ENCODE measurements around the gene SIGLEC1. TPM values are rescaled to one million over a fixed set of nuclear protein-coding genes. Genes with fewer than 3 reads are reported as not detected.

The SIGLEC1 gene
- total and polyA plus RNA-seq, 2 donors (not counting 3 experiments of a cell fraction or from before 2014, with no cell fraction given) = not detected

DNA sequence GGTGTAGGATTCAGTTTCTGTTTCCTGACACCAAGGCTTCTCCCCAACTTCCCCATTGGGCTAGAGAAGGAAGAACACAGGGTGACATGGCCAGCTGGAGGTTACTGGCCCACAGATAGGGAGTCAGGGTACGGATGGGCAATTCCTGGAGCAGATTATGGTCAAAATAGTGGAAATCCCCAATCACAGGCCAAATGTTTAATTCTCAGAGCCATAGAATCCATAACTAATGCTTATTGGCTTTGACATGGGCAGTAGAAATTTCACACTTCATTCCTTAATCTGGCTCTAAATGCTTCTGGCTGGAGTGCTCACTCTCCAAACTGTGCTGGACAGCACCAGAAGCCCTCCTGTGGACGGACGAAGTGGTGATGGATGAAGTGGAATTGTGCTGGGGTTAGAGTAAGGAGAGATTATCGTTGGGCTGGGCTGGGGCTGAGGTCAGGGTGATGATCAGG lies 887 bp downstream of the SIGLEC1 start:
- dilution Hi-C loops (cut with MboI; ENCODE audit: extremely low pct_ligation_motif_present, low sequenced_read_pairs) = no loop called here
- ChIA-PET POLR2A (interaction anchor here (1.6 kb wide), 1 partner anchor 35 kb away, joined by 4 read pairs; no protein-coding TSS in a partner anchor), CTCF (interaction anchor here (0.6 to 5.7 kb wide), 40 partner anchors 8 to 658 kb away, joined by 3 to 346 read pairs (median 6); partner anchors contain the start of genes ADAM33, ADISSP, HSPA12B and SPEF1)
- Histone ChIP-seq H3K4me2 (ENCODE audit: insufficient read depth, low read length) (no peak overlapping the region), H3K36me3 (ENCODE audit: control insufficient read depth in 2 of 2, extremely low read depth in 1 of 2, insufficient read depth in 2 of 2, low read length in 2 of 2) (no peaks in the 10 kb centered on the region), H3K9me3 (replicated peaks; ENCODE audit: control insufficient read depth, insufficient read depth, low read length) (no peaks in the 10 kb centered on the region), H3K9ac (replicated peaks; ENCODE audit: extremely low read depth, insufficient read depth, low read length) (no peak overlapping the region), H3K79me2 (ENCODE audit: control insufficient read depth, insufficient read depth, low read length) (no peaks in the 10 kb centered on the region), H3K4me3 (replicated peaks in 1 of 3; ENCODE audit: insufficient read depth in 1 of 3, low read depth in 1 of 3, low read length in 3 of 3) (no peak overlapping the region), H2AFZ (ENCODE audit: low read depth, low read length) (no peak overlapping the region), H3K4me1 (ENCODE audit: control insufficient read depth, extremely low read depth, insufficient read depth, low read length) (no peaks in the 10 kb centered on the region), H3K27me3 (ENCODE audit: control insufficient read depth in 2 of 2, insufficient read depth in 2 of 2, low read length in 2 of 2) (no peaks in the 10 kb centered on the region), H3K27ac (ENCODE audit: insufficient read depth, low read depth, low read length) (no peak overlapping the region), H4K20me1 (replicated peaks; ENCODE audit: control insufficient read depth, extremely low read depth, insufficient read depth, low read length) (no peaks in the 10 kb centered on the region), H3K9me1 (replicated peaks; ENCODE audit: control insufficient read depth, extremely low read depth, insufficient read depth, low read length) (no peaks in the 10 kb centered on the region)
- no TSS peak for BruUV-seq (replicated peaks)
- FAIRE-seq (no peak), DNase-seq (ENCODE audit: low read depth, low spot score) (no peak)
- TF ChIP-seq GATA2 (IDR thresholded peaks at IDR 0.05; ENCODE audit: insufficient read depth, insufficient read length, low read depth, low read length) (no peak), JUN (IDR thresholded peaks at IDR 0.05; ENCODE audit: borderline replicate concordance, insufficient read depth, insufficient read length, low read depth) (no peak), EZH2 (IDR thresholded peaks at IDR 0.05; ENCODE audit: borderline replicate concordance, low read depth, low read length, severe bottlenecking) (no peak), POLR2A (IDR thresholded peaks at IDR 0.05; ENCODE audit: low read depth, low read length) (no peak), FOS (IDR thresholded peaks at IDR 0.05; ENCODE audit: borderline replicate concordance, insufficient read depth, low read length) (no peak), MYC (IDR thresholded peaks at IDR 0.05; ENCODE audit: low read depth, low read length) (no peak), POLR2AphosphoS5 (IDR thresholded peaks at IDR 0.05; ENCODE audit: insufficient read depth, low read depth, low read length) (no peak)
- TF ChIP-seq, protein P1, sequence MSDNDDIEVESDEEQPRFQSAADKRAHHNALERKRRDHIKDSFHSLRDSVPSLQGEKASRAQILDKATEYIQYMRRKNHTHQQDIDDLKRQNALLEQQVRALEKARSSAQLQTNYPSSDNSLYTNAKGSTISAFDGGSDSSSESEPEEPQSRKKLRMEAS (IDR thresholded peaks at IDR 0.05; ENCODE audit: insufficient read depth, insufficient read length) = no peak
- TF ChIP-seq, protein P2, sequence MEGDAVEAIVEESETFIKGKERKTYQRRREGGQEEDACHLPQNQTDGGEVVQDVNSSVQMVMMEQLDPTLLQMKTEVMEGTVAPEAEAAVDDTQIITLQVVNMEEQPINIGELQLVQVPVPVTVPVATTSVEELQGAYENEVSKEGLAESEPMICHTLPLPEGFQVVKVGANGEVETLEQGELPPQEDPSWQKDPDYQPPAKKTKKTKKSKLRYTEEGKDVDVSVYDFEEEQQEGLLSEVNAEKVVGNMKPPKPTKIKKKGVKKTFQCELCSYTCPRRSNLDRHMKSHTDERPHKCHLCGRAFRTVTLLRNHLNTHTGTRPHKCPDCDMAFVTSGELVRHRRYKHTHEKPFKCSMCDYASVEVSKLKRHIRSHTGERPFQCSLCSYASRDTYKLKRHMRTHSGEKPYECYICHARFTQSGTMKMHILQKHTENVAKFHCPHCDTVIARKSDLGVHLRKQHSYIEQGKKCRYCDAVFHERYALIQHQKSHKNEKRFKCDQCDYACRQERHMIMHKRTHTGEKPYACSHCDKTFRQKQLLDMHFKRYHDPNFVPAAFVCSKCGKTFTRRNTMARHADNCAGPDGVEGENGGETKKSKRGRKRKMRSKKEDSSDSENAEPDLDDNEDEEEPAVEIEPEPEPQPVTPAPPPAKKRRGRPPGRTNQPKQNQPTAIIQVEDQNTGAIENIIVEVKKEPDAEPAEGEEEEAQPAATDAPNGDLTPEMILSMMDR (IDR thresholded peaks at IDR 0.05; ENCODE audit: extremely low read depth in 1 of 2, insufficient read depth in 1 of 2, low read depth in 1 of 2, low read length in 2 of 2) = no peak
- intact Hi-C loops (cut with micrococcal nuclease) = loop anchor here (1.0 kb wide), 1 partner anchor 35 kb away; no protein-coding TSS in a partner anchor
